ENCODE data around the gene NR3C1. TPM values are rescaled to one million over a fixed set of nuclear protein-coding genes. Genes with fewer than 3 reads are reported as not detected.

The NR3C1 gene
- total RNA-seq, 1 experiment from 2014 or later, result 12.7 TPM

GRCh38 chr5:143434261-143435209, 31.0 kb upstream of the NR3C1 start:
- no TSS peak for BruUV-seq (replicated peaks)
- Histone ChIP-seq H3K4me3 (ENCODE audit: low read depth, low read length, poor library complexity, severe bottlenecking) (no peak overlapping the region), H3K9me3 (ENCODE audit: low read depth, low read length, poor library complexity, severe bottlenecking) (no peaks in the 10 kb centered on the region), H3K27ac (ENCODE audit: low read depth, low read length, poor library complexity, severe bottlenecking) (no peak overlapping the region), H3K4me1 (ENCODE audit: insufficient read depth, low read length, poor library complexity, severe bottlenecking) (no peaks in the 10 kb centered on the region), H3K36me3 (ENCODE audit: insufficient read depth, low read length, poor library complexity, severe bottlenecking) (no peaks in the 10 kb centered on the region), H3K27me3 (replicated peaks; ENCODE audit: insufficient read depth, low read depth, low read length, poor library complexity) (no peaks in the 10 kb centered on the region)
- TF ChIP-seq CTCF (conservative IDR thresholded peaks at IDR 0.05; ENCODE audit: low read depth, low read length) (no peak), EZH2 (IDR thresholded peaks at IDR 0.05; ENCODE audit: borderline replicate concordance, low read depth, low read length, poor library complexity, severe bottlenecking) (no peak)
- ChIA-PET POLR2A (ENCODE audit: low non-redundant PET) (no interaction called here), CTCF (no interaction called here)
- intact Hi-C loops (cut with micrococcal nuclease; ENCODE audit: unreplicated experiment), result no loop called here
- no peak for DNase-seq (ENCODE audit: low spot score)

GRCh38 chr5:143433670-143434069, 30.2 kb upstream of the NR3C1 start:
- TF ChIP-seq EZH2 (IDR thresholded peaks at IDR 0.05; ENCODE audit: borderline replicate concordance, low read depth, low read length, poor library complexity, severe bottlenecking) (no peak), CTCF (conservative IDR thresholded peaks at IDR 0.05; ENCODE audit: low read depth, low read length) (no peak)
- ChIA-PET CTCF (no interaction called here), POLR2A (ENCODE audit: low non-redundant PET) (interaction anchor here (0.6 kb wide), 1 partner anchor 30 kb away, joined by 4 read pairs; the partner anchor contains the start of gene NR3C1)
- Histone ChIP-seq H3K9me3 (ENCODE audit: low read depth, low read length, poor library complexity, severe bottlenecking) (no peaks in the 10 kb centered on the region), H3K4me1 (ENCODE audit: insufficient read depth, low read length, poor library complexity, severe bottlenecking) (no peaks in the 10 kb centered on the region), H3K4me3 (ENCODE audit: low read depth, low read length, poor library complexity, severe bottlenecking) (no peak overlapping the region), H3K36me3 (ENCODE audit: insufficient read depth, low read length, poor library complexity, severe bottlenecking) (no peaks in the 10 kb centered on the region), H3K27me3 (replicated peaks; ENCODE audit: insufficient read depth, low read depth, low read length, poor library complexity) (no peaks in the 10 kb centered on the region), H3K27ac (ENCODE audit: low read depth, low read length, poor library complexity, severe bottlenecking) (no peak overlapping the region)
- BruUV-seq (replicated peaks), result no TSS peak
- intact Hi-C loops (cut with micrococcal nuclease; ENCODE audit: unreplicated experiment), result no loop called here
- DNase-seq (ENCODE audit: low spot score), result no peak

- no peak for DNase-seq (ENCODE audit: low spot score)
- Histone ChIP-seq H3K27me3 (replicated peaks; ENCODE audit: insufficient read depth, low read depth, low read length, poor library complexity) (no peaks in the 10 kb centered on the region), H3K4me1 (ENCODE audit: insufficient read depth, low read length, poor library complexity, severe bottlenecking) (no peaks in the 10 kb centered on the region), H3K9me3 (ENCODE audit: low read depth, low read length, poor library complexity, severe bottlenecking) (no peaks in the 10 kb centered on the region), H3K27ac (ENCODE audit: low read depth, low read length, poor library complexity, severe bottlenecking) (no peak overlapping the region), H3K36me3 (ENCODE audit: insufficient read depth, low read length, poor library complexity, severe bottlenecking) (no peaks in the 10 kb centered on the region), H3K4me3 (ENCODE audit: low read depth, low read length, poor library complexity, severe bottlenecking) (no peak overlapping the region)
- no TSS peak for BruUV-seq (replicated peaks)
- ChIA-PET POLR2A (ENCODE audit: low non-redundant PET) (interaction anchor here (0.6 kb wide), 1 partner anchor 30 kb away, joined by 4 read pairs; the partner anchor contains the start of gene NR3C1), CTCF (no interaction called here)
- TF ChIP-seq CTCF (conservative IDR thresholded peaks at IDR 0.05; ENCODE audit: low read depth, low read length) (no peak), EZH2 (IDR thresholded peaks at IDR 0.05; ENCODE audit: borderline replicate concordance, low read depth, low read length, poor library complexity, severe bottlenecking) (no peak)
- intact Hi-C loops (cut with micrococcal nuclease; ENCODE audit: unreplicated experiment), result no loop called here
Measured at GRCh38 chr5:143432658-143433239, 29.3 kb upstream of the NR3C1 start.

Measured in A673 (cell line).